NCI-H526 (cell line): Measurements from ENCODE around the gene CCL26.
A peak's percentile ranks its signal among the peaks of the same experiment; 100 is the strongest.
"Not testable (repeated sequence)": the region's sequence is repeated elsewhere in the genome, so short reads cannot be mapped to it uniquely, and the experiment has no call there.

ENCODE experiments used
- DNase-seq, 2 experiments: peaks; one replicate each; lab custom pipeline; 2025; lab: John Stamatoyannopoulos, UW

Gene CCL26

DNA sequence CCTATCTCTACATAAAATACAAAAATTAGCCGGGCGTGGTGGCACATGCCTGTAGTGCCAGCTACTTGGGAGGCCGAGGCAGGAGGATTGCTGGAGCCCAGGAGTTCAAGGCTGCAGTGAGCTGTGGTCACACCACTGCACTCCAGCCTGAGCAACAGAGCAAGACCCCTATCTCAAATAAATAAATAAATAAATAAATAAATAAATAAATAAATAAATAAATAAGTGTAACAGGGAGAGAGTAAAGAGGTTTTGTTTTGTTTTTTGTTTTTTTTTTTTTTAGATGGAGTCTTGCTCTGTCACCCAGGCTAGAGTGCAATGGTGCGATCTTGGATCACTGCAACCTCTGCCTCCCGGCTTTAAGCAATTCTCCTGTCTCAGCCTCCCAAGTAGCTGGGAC is 20.6 kb upstream of the CCL26 start:
- not testable (repeated sequence) for DNase-seq

- no peak for DNase-seq
These were observed 17.4 kb upstream of the CCL26 start for GRCh38 chr7:75789361-75789924.

- DNase-seq = not testable (repeated sequence)
These were observed 16.3 kb upstream of the CCL26 start for GRCh38 chr7:75788154-75788847.

DNA sequence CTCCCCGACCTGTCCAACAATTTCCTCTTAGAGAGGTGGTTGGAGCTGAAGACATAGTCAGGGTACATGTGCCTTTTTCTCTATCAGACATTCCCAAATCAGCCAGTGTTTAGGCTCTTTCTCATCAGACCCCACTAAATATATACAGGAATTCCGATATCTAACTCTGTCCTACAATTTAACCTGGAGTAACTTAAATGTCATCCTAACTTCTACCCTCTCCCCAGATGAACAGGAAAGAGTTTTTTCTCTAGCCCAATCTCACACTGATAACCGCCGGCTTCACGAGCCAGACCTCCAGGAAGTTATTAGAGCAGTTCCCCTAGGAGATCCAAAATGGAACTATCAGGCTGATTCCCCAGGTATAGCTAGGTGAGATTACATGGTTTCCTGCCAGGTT is 11.0 kb upstream of the CCL26 start:
- DNase-seq = not testable (repeated sequence)

- not testable (repeated sequence) for DNase-seq
These were observed 8.7 kb upstream of the CCL26 start for GRCh38 chr7:75780647-75781273.

- DNase-seq = not testable (repeated sequence)
These were observed 7.5 kb upstream of the CCL26 start for GRCh38 chr7:75779516-75779915.

- not testable (repeated sequence) for DNase-seq
These were observed 7.0 kb upstream of the CCL26 start for GRCh38 chr7:75779035-75779434.

- DNase-seq = no peak
These were observed 4.4 kb upstream of the CCL26 start for GRCh38 chr7:75776295-75776971.

DNA sequence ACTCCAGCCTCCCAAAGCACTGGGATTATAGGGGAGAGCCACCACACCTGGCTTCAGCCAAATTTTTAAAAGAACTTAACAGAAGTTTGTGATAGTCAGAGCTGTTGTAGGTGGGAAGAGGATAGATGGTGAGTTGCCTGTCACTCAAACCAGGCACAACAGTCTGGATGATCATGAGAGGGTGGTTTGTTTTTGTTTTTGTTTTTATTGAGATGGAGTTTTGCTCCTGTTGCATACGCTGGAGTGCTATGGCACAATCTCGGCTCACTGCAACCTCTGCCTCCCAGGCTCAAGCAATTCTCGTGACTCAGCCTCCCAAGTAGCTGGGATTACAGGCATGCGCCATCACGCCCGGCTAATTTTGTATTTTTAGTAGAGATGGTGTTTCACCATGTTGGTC is 1.9 kb upstream of the CCL26 start:
- not testable (repeated sequence) for DNase-seq

- no peak for DNase-seq
These were observed 787 bp downstream of the CCL26 start for GRCh38 chr7:75771224-75771623.

DNA sequence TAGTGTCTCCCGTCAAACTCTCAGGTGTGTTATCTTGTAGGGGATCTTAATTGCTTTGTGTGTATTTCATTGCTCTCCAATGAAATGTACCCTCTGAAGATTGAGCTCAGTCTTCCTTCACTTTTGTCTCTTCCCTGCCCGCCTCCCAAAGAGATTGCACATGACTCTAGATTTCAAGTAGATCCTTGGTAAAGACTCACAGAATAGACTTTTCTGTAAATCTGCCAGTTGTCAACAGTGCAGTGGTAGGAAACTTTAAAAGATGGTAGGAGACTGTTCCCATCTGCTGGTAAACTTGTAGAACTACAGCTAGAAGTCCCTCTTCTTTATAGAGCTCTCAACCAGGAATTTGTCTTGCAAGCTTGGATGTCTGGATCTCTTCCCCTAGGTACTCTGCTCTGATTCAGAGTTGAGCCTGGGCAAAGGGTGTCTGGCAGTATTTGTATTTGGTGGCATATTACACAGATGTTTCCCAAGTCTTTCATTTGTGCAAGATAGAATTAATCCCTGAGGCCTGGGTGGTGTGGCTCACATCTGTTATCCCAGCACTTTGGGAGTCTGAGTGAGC is 9.6 kb downstream of the CCL26 start:
- DNase-seq = peak; percentile 63 to 77

DNA sequence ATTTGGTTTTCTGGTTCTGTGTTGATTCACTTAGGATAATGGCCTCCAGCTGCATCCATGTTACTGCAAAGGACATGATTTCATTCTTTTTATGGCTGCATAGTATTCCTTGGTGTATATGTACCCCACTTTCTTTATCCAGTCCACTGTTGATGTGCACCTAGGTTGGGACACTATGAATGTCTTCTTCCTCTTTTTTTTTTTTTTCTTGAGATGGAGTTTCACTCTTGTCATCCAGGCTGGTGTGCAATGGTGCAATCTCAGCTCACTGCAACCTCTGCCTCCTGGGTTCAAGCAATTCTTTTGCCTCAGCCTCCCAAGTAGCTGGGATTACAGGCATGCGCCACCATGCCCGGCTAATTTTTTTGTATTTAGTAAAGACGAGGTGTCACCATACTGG is 10.2 kb downstream of the CCL26 start:
- not testable (repeated sequence) for DNase-seq

DNA sequence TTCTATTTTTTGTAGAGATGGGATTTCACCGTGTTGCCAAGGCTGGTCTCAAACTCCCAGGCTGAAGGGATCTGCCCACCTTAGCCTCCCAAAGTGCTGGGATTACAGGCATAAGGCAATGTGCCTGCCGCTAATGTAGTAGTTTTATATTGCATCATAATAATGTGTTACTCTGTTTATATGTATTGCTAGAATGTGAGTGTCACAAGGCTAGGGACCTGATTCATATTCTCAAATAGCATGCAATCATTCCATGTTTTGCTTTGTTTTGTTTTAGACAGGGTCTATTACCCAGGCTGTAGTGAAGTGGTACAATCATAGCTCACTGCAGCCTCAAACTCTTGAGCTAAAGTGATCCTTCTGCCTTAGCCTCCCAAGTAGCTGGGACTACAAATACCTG is 13.5 kb downstream of the CCL26 start:
- DNase-seq = no peak

DNA sequence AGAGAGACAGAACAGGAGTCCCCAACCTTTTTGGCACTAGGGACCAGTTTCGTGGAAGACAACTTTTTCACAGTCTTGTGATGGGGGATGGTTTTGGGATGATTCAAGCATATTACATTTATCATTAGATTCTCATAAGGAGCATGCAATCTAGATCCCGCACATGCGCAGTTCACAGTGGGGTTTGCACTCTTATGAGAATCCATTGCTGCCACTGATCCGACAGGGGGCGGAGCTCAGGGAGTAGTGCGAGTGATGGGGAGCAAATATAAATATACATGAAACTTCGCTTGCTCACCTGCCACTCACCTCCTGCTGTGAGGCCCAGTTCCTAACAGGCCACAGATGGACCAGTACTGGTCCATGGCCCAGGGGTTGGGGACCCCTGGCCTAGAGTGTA is 14.2 kb downstream of the CCL26 start:
- no peak for DNase-seq

GRCh38 chr7:75756991-75757676 is 14.9 kb downstream of the CCL26 start:
- peak; percentile 46 to 67 for DNase-seq

DNA sequence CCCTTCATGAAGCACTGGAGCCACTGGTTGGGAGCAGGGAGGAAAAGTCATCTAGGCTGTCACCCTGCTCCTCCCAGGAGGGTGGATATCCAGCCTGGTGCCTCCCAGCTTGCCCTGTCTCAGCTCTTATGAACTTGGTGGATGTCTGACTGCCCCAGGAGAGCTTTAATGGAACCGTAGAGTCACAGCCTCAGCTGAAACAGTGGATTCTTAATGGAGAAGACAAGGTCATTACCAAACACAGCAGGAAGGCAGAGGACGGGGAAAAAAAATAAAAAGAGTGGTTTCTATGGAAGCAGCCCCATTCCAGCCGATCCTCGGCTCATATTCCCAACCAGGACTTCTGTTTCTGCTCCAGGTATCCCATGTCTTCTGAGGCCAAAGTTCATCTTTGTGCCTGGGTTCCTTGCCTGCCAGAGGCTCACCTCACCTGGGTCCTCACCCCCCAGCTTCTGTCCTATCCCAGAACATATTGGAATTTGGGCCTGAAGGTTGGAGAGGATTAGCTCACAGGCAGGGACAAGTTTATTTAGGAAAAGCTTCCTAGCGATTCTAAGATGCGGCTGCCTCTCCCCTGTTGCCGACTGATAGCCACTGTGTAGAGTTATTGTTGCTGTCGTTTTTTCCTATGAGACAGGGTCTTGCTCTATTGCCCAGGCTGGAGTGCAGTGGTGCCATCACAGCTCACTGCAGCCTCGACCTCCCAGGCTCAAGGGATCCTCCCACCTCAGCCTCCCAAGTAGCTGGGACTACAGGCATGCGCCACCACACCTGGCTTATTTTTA is 15.6 kb downstream of the CCL26 start:
- DNase-seq = no peak

DNA sequence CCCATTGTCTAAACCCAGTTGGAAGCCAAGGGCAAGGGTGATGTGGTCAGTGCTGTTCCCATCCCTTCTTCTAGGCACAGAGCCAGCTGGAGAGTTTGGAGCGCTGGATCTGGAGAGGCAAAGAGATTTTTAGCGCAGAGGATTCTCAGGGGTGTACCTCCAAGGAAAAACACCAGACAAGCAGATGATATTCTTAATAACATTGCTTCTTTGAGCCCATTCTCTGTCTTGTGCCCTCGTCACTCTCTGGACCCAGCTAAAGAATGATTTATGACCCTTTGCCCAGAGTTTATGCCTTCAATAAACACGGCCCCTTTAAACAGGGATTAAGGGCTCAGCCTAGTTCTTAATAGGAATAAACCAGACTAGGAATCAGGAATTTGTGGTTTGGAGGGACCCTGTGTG is 28.6 kb downstream of the CCL26 start:
- no peak for DNase-seq

GRCh38 chr7:75740846-75741497 is 31.0 kb downstream of the CCL26 start:
- DNase-seq = peak; percentile 95 to 98

DNA sequence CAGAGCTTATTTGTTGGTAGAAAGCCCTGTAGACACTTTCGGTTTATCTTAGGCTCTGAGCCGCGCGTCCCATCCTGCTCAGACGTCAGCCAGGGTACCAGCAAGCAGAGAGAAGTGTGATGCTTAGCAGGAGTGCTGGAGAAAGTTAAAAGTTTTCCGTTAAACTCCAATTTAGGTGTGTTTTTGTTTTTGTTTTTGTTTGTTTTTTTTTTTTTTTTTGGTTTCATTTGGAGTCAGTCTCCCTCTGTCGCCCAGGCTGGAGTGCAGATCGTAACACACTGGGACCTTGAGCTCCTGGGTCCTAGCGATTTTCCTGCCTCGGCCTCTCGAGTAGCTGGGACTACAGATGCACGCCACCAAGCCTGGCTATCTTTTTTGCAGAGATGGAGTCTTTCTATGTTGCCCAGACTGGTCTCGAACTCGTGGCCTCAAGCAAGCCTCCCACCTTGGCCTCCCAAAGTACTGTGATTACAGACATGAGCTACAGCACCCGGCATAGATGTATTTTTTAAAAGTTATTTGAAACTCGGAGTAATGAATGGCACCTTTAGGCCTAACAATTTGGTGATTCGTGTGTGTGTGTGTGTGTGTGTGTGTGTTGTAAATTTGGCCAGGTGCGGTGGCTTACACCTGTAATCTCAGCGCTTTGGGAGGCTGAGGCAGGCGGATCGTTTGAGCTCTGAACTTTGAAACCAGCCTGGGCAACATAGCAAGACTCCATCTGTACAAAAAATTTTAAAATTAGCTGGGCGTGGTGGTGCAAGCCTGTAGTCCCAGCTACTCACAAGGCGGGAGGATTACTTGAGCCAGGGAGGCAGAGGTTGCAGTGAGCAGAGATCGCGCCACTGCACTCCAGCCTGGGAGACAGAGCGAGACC is 32.0 kb downstream of the CCL26 start:
- peak in 1 of 2 experiments; percentile 21 for DNase-seq
